ENCODE results near the gene TBC1D12.

TBC1D12 gene

GRCh38 chr10:94402204-94402842, at the start of gene TBC1D12:
Gene TBC1D12 (plus strand): TSS chr10:94402541. CDS start chr10:94402614, 73 bp downstream.
- Histone ChIP-seq H3K4me2 (ENCODE audit: insufficient read depth, low read length) (no peak within 1 kb of the TSS), H3K79me2 (ENCODE audit: insufficient read depth, low read length) (no peaks in the 10 kb centered on the region), H3K27ac (ENCODE audit: low read length) (no peak within 1 kb of the TSS), H3K36me3 (ENCODE audit: insufficient read depth, low read length) (no peaks in the 10 kb centered on the region), H2AFZ (ENCODE audit: low read depth, low read length) (no peak within 1 kb of the TSS), H3K27me3 (ENCODE audit: insufficient read depth, low read length, poor library complexity) (no peaks in the 10 kb centered on the region), H3K4me3 (ENCODE audit: low read depth in 1 of 2, low read length in 2 of 2) (no peak within 1 kb of the TSS), H3K4me1 (ENCODE audit: insufficient read depth, low read length) (no peaks in the 10 kb centered on the region), H3K9me3 (ENCODE audit: insufficient read depth, low read length, severe bottlenecking) (peaks cover 3% of the 10 kb centered on the region), H4K20me1 (ENCODE audit: insufficient read depth, low read length) (no peaks in the 10 kb centered on the region), H3K9ac (ENCODE audit: low read depth, low read length) (no peak within 1 kb of the TSS)
- TF ChIP-seq EZH2 (IDR thresholded peaks at IDR 0.05; ENCODE audit: borderline replicate concordance, low read depth, low read length, severe bottlenecking) (no peak), CTCF (IDR thresholded peaks at IDR 0.05; ENCODE audit: borderline replicate concordance, extremely low read depth, low read length, poor library complexity, severe bottlenecking) (no peak)
- ATAC-seq (ENCODE audit: insufficient read depth, low read depth) = no peak
- DNase-seq = no peak

DNA sequence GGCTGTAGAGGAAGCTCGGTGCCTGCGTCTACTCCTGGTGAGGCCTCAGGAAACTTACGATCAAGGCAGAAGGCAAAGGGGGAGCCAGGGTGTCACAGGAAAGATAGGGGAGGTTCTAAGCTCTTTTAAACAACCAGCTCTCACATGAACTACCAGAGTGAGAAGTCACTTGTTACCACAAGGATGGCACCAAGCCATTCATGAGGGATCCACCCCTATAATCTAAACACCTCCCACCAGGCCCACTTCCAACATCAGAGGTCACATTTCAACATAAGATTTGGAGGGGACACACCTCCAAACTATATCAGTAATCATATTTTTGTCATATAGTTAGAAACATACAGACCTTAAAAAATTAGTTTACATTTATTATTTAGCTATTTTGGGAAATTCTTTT, 49.0 kb upstream of the TBC1D12 start:
- Histone ChIP-seq H3K36me3 (ENCODE audit: insufficient read depth, low read length) (peaks cover 24% of the 10 kb centered on the region; the same call in 1 of the 2 replicates), H4K20me1 (ENCODE audit: insufficient read depth, low read length) (no peaks in the 10 kb centered on the region), H3K4me3 (ENCODE audit: low read depth in 1 of 2, low read length in 2 of 2) (no peak overlapping the region), H3K4me1 (ENCODE audit: insufficient read depth, low read length) (no peaks in the 10 kb centered on the region), H3K27ac (ENCODE audit: low read length) (no peak overlapping the region), H3K79me2 (ENCODE audit: insufficient read depth, low read length) (no peaks in the 10 kb centered on the region), H2AFZ (ENCODE audit: low read depth, low read length) (no peak overlapping the region), H3K9ac (ENCODE audit: low read depth, low read length) (no peak overlapping the region), H3K4me2 (ENCODE audit: insufficient read depth, low read length) (no peak overlapping the region), H3K27me3 (ENCODE audit: insufficient read depth, low read length, poor library complexity) (no peaks in the 10 kb centered on the region), H3K9me3 (ENCODE audit: insufficient read depth, low read length, severe bottlenecking) (no peaks in the 10 kb centered on the region)
- ATAC-seq (ENCODE audit: insufficient read depth, low read depth) = no peak
- TF ChIP-seq EZH2 (IDR thresholded peaks at IDR 0.05; ENCODE audit: borderline replicate concordance, low read depth, low read length, severe bottlenecking) (no peak), CTCF (IDR thresholded peaks at IDR 0.05; ENCODE audit: borderline replicate concordance, extremely low read depth, low read length, poor library complexity, severe bottlenecking) (no peak)
- no peak for DNase-seq

GRCh38 chr10:94355841-94356240, 46.5 kb upstream of the TBC1D12 start:
- Histone ChIP-seq H3K27ac (ENCODE audit: low read length) (no peak overlapping the region), H4K20me1 (ENCODE audit: insufficient read depth, low read length) (no peaks in the 10 kb centered on the region), H3K9ac (ENCODE audit: low read depth, low read length) (no peak overlapping the region), H3K9me3 (ENCODE audit: insufficient read depth, low read length, severe bottlenecking) (no peaks in the 10 kb centered on the region), H3K4me2 (ENCODE audit: insufficient read depth, low read length) (no peak overlapping the region), H3K36me3 (ENCODE audit: insufficient read depth, low read length) (peaks cover 21% of the 10 kb centered on the region; the same call in 1 of the 2 replicates), H3K4me1 (ENCODE audit: insufficient read depth, low read length) (no peaks in the 10 kb centered on the region), H3K4me3 (ENCODE audit: low read depth in 1 of 2, low read length in 2 of 2) (no peak overlapping the region), H3K79me2 (ENCODE audit: insufficient read depth, low read length) (0 out of 2 replicates have a peak, but pooled peaks cover 2% of the 10 kb centered on the region), H3K27me3 (ENCODE audit: insufficient read depth, low read length, poor library complexity) (no peaks in the 10 kb centered on the region), H2AFZ (ENCODE audit: low read depth, low read length) (no peak overlapping the region)
- TF ChIP-seq EZH2 (IDR thresholded peaks at IDR 0.05; ENCODE audit: borderline replicate concordance, low read depth, low read length, severe bottlenecking) (no peak), CTCF (IDR thresholded peaks at IDR 0.05; ENCODE audit: borderline replicate concordance, extremely low read depth, low read length, poor library complexity, severe bottlenecking) (no peak)
- DNase-seq = no peak
- no peak for ATAC-seq (ENCODE audit: insufficient read depth, low read depth)

Measured in DND-41 (cell line).